Osteoblast (primary cell): ENCODE measurements around the gene TRPT1. TPM values are rescaled to one million over a fixed set of nuclear protein-coding genes. Genes with fewer than 3 reads are reported as not detected.
A peak's percentile ranks its signal among the peaks of the same experiment; 100 is the strongest.

Source experiments
- DNase-seq: peaks from one replicate; pipeline ENCODE4 v3.0.0; 2011; ENCODE audit warnings: low spot score, mixed read lengths; ENCODE audit not compliant: insufficient read length; ENCODE audit errors: missing footprints
- H2AFZ ChIP-seq: 2 replicates; pipeline ENCODE4 v1.6.0; 2011; ENCODE audit warnings: mild to moderate bottlenecking, low read length
- H3K27ac ChIP-seq: 2 replicates; pipeline ENCODE4 v1.5.1; 2011; ENCODE audit warnings: mild to moderate bottlenecking, low read depth, low read length, moderate library complexity
- H3K27me3 ChIP-seq: 2 replicates; pipeline ENCODE4 v1.6.0; 2012; ENCODE audit warnings: mild to moderate bottlenecking, control low read depth, inconsistent platforms, low read length, moderate library complexity; ENCODE audit not compliant: insufficient read depth
- H3K36me3 ChIP-seq: 2 replicates; pipeline ENCODE4 v1.5.1; 2011; ENCODE audit warnings: mild to moderate bottlenecking, low read length, control low read depth, moderate library complexity; ENCODE audit not compliant: insufficient read depth
- H3K4me1 ChIP-seq: 2 replicates; pipeline ENCODE4 v1.5.1; 2011; ENCODE audit warnings: mild to moderate bottlenecking, low read length, control low read depth, moderate library complexity; ENCODE audit not compliant: insufficient read depth
- H3K4me2 ChIP-seq: 2 replicates; pipeline ENCODE4 v1.6.0; 2011; ENCODE audit warnings: mild to moderate bottlenecking, low read length; ENCODE audit not compliant: insufficient read depth
- H3K4me3 ChIP-seq: fragments of 200-600 bp; sonication (generic); 3 replicates; pipeline ENCODE4 v1.5.1; 2012; ENCODE audit warnings: mild to moderate bottlenecking, low read length, inconsistent platforms; ENCODE audit not compliant: insufficient read depth
- H3K79me2 ChIP-seq: 2 replicates; pipeline ENCODE4 v1.6.0; 2012; ENCODE audit warnings: mild to moderate bottlenecking, low read length, control low read depth, inconsistent platforms; ENCODE audit not compliant: insufficient read depth
- H3K9me3 ChIP-seq: 2 replicates; pipeline ENCODE4 v1.5.1; 2011; ENCODE audit warnings: low read depth, low read length, control low read depth
- H4K20me1 ChIP-seq: 2 replicates; pipeline ENCODE4 v1.6.0; 2012; ENCODE audit warnings: mild to moderate bottlenecking, low read length, control low read depth; ENCODE audit not compliant: insufficient read depth
- CTCF ChIP-seq: IDR thresholded peaks from 2 replicates; pipeline ENCODE4 v1.5.1; 2011; ENCODE audit warnings: mild to moderate bottlenecking, low read depth, low read length, moderate library complexity; ENCODE audit errors: extremely low read depth
- total RNA-seq: library from RNA; depleted of rRNA; stranded (reverse); fragments of >200 nt; gene quantifications from 2 replicates; pipeline ENCODE4 v1.2.3, GENCODE V29; 2012

TRPT1 gene
- total RNA-seq, 1 donor, result 32.2 TPM

GRCh38 chr11:64268893-64269539 lies 43.0 kb upstream of the TRPT1 start:
- no peaks in the 10 kb centered on the region for H3K79me2 ChIP-seq
- H3K4me2 ChIP-seq, result peak overlapping the region; percentile 96
- peak overlapping the region; percentile 74 for H3K4me3 ChIP-seq
- no peaks in the 10 kb centered on the region for H3K9me3 ChIP-seq
- no peaks in the 10 kb centered on the region for H4K20me1 ChIP-seq
- H3K36me3 ChIP-seq, result peaks cover 23% of the 10 kb centered on the region
- no peak for TF ChIP-seq CTCF
- peak overlapping the region; percentile 94 for H3K27ac ChIP-seq
- peak; percentile 90 for DNase-seq
- H2AFZ ChIP-seq, result peak overlapping the region; percentile 56
- peaks cover 27% of the 10 kb centered on the region for H3K4me1 ChIP-seq
- no peaks in the 10 kb centered on the region for H3K27me3 ChIP-seq

- H3K4me3 ChIP-seq, result peak overlapping the region; percentile 74
- H3K27me3 ChIP-seq, result no peaks in the 10 kb centered on the region
- peak overlapping the region; percentile 94 for H3K27ac ChIP-seq
- H4K20me1 ChIP-seq, result no peaks in the 10 kb centered on the region
- no peak for TF ChIP-seq CTCF
- peaks cover 27% of the 10 kb centered on the region for H3K4me1 ChIP-seq
- no peaks in the 10 kb centered on the region for H3K79me2 ChIP-seq
- H3K9me3 ChIP-seq, result no peaks in the 10 kb centered on the region
- H3K36me3 ChIP-seq, result peaks cover 28% of the 10 kb centered on the region
- peak overlapping the region; percentile 96 for H3K4me2 ChIP-seq
- DNase-seq, result peak; percentile 90
- no peak overlapping the region for H2AFZ ChIP-seq
Observed at GRCh38 chr11:64268025-64268892, 42.3 kb upstream of the TRPT1 start.

- Histone ChIP-seq H3K36me3 (peaks cover 36% of the 10 kb centered on the region), H4K20me1 (no peaks in the 10 kb centered on the region), H3K4me3 (no peak overlapping the region), H3K9me3 (no peaks in the 10 kb centered on the region), H2AFZ (no peak overlapping the region), H3K27ac (no peak overlapping the region), H3K4me2 (no peak overlapping the region), H3K79me2 (no peaks in the 10 kb centered on the region), H3K27me3 (no peaks in the 10 kb centered on the region), H3K4me1 (peaks cover 33% of the 10 kb centered on the region)
- peak; percentile 90 for DNase-seq
- no peak for TF ChIP-seq CTCF
Observed at GRCh38 chr11:64267207-64267945, 41.4 kb upstream of the TRPT1 start.
